Measurements from ENCODE around the gene COMMD1.
"Not testable (repeated sequence)": the region's sequence is repeated elsewhere in the genome, so short reads cannot be mapped to it uniquely, and the experiment has no call there.

The COMMD1 gene

GRCh38 chr2:62133320-62133823 is 227.9 kb downstream of the COMMD1 start:
- no peak for DNase-seq (ENCODE audit: extremely low read depth in 1 of 2, low read depth in 1 of 2)

DNA sequence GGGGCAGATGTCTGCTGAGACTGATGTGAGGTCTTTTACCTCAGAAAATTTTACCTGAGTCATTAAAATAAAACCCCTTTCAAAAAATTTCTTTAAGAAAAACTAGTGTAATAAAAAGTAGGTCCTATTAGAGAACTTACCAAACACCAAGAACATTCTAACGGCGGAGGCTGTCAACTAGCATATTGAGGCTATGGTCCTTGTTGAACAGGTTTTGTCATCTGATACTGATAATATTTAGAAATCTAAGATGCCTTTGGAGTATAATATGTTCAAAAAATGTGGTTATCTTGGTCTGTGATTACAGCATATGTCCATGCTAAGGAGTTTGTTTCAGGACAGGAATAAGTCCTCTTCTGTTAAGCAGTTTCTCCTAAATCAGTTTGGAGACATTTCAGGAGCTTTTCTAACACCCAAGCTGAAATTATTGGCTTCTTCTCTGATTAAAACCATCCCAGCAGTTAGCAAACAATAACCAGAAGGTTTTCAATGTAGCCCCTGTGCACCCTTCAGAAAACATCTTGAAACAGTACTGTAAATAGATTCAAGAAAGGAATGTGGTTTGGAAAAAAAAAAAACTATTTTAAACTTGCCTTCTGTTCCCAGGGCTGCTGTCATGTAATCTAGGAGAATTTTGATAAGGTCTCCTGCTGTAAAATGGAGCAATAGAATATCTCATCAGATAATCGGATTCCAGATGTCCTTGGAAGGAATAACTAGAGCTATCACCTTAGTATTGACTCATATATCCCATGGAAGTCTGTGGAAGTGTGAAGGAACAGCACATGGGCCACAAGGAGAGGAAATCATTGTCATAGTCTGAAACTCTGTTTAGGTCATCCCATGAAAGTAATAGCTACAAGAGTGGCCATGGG is 231.7 kb downstream of the COMMD1 start:
- no peak for DNase-seq (ENCODE audit: extremely low read depth in 1 of 2, low read depth in 1 of 2)

- no peak for DNase-seq (ENCODE audit: extremely low read depth in 1 of 2, low read depth in 1 of 2)
These were observed 235.1 kb downstream of the COMMD1 start for GRCh38 chr2:62140426-62141141.

DNA sequence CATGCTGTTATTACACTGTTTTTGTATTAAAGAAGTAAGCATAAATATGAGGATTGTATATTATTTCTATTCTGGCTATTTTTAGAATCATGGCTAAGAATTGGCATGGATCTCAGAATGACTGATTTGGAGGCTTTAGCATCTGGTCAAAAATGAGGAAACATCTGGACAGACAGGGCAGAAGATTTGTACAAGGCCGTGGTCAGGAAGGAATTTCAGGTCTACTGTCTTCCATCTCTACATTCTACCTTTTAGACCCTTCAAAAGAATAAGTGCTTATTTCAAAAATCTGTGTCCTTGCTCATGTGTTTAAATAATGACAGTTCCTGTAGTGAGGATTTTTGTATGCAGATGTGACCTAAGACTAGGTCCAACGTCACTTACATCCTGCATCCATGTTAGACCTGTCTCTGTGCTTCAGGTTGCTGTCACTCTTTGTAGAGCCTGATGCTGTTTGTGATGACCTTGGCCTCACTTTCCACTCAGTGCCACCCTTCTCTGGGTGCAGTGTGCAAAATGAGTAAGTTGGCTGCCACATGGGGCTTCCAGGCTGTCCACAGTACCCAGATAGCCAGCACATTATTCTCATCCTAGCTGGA is 235.8 kb downstream of the COMMD1 start:
- no peak for DNase-seq (ENCODE audit: extremely low read depth in 1 of 2, low read depth in 1 of 2)

DNA sequence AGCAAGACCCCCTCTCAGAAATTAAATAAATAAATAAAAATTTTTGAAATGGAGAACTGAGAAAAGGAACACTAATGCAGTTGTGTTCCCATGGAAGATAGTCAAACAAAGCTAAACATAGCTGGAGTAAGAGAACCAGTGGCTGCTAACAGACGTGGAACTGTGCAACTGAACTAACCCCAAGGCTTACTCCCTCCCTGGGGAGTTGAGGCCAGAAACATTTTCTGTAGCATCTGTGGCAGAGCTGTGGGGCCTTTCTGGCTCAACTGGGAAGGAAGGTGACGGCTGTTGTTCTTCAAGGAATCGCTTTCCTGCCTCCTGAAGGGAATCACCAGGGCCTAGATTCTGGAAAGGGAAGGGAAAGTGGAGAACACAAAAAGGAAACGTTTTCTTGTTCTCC is 236.6 kb downstream of the COMMD1 start:
- no peak for DNase-seq (ENCODE audit: extremely low read depth in 1 of 2, low read depth in 1 of 2)

DNA sequence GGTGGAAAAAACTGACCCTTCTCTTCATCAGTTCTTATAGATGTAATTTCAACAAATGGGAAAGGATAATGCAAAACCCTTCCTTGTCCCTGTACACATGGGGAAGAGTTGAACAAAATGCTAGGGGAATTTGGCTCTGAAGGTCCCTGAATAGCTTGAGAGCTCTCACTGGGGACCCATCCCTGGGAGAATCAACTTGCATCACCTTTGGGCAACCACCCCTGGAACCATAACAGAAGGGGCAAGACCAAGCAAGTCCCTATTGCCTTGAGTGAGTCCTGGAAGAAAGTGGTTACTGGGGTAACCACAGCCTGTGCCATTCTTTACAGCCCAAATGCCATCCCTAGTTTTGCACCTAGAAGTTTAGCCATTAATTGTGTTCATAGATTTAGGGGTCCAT is 238.2 kb downstream of the COMMD1 start:
- DNase-seq (ENCODE audit: extremely low read depth in 1 of 2, low read depth in 1 of 2) = no peak

DNA sequence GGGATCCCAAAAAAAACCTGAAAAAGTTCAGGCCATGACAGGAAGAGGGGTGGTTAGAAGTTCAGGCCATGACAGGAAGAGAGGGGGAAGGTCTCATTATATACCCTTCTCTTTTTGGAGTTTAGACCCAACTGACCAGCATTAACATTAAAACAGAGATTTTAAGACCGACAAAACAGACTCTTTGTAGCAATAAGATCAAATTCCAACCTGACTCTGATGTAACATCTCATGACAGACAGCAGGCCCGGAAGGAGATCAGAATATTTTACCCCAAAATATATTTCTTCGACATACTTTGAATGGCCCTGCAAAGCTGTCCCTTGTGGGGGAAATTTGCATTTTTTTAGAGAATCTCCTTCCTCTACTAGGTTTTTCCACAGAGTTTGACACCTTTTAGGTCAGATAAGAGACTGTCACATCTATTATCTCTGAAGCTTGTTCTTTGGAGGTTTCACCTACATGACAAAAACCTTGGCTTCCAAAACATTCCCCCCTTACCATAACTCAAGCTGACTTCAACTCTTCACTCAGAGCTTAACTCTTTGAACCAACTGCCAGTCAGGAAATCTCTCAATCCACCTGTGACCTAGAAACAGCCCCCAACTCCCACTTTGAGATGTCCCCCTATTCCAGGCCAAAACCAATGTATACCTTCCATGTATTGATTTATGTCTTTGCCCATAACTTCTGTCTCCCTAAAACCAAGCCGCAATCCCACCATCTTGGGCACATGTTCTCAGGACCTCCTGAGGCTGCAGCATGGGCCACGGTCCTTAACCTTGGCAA is 239.4 kb downstream of the COMMD1 start:
- DNase-seq (ENCODE audit: extremely low read depth in 1 of 2, low read depth in 1 of 2) = no peak

GRCh38 chr2:62145478-62146100 is 240.1 kb downstream of the COMMD1 start:
- no peak for DNase-seq (ENCODE audit: extremely low read depth in 1 of 2, low read depth in 1 of 2)

- DNase-seq (ENCODE audit: extremely low read depth in 1 of 2, low read depth in 1 of 2) = peak in 1 of 2 donors; percentile 3
These were observed 241.3 kb downstream of the COMMD1 start for GRCh38 chr2:62146790-62147189.

- no peak for DNase-seq (ENCODE audit: extremely low read depth in 1 of 2, low read depth in 1 of 2)
These were observed 242.3 kb downstream of the COMMD1 start for GRCh38 chr2:62147610-62148301.

GRCh38 chr2:62149708-62150107 is 244.2 kb downstream of the COMMD1 start:
- no peak for DNase-seq (ENCODE audit: extremely low read depth in 1 of 2, low read depth in 1 of 2)

- DNase-seq (ENCODE audit: extremely low read depth in 1 of 2, low read depth in 1 of 2) = no peak
These were observed 245.3 kb downstream of the COMMD1 start for GRCh38 chr2:62150597-62151305.

DNA sequence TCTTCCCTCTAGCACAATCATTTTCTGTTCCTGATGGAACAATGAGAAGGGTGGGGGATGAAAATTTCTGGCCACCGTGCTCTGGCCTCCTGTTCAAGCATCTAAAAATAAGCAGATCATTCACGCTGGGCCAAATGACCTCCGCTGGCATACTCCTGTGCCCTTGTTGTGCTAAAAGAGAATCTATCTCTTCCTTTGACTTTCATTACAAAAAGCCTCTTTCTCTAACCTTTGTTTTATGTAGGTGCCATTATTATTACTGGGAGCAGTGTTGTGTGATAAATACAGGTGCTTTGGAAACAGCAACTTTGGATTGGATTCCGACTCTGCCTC is 245.8 kb downstream of the COMMD1 start:
- no peak for DNase-seq (ENCODE audit: extremely low read depth in 1 of 2, low read depth in 1 of 2)

DNA sequence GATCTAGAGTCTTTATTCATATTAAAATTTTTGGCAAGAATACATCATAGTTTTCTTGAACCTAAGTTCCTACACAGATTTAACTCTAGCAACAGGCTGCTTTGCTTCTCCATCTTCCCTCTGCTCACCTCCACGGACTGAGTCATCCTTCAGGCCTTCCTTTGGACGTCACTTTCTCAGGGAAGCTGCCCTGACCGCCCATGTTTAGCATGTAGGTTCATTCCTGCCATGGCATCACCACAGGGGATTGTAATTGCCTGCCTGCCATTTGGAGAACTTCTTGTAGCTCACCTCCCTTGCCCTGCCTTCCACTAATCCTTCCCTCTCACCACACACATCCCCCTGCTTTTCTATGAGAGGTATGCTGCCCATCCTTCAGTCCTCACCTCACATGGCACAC is 246.5 kb downstream of the COMMD1 start:
- no peak for DNase-seq (ENCODE audit: extremely low read depth in 1 of 2, low read depth in 1 of 2)

DNA sequence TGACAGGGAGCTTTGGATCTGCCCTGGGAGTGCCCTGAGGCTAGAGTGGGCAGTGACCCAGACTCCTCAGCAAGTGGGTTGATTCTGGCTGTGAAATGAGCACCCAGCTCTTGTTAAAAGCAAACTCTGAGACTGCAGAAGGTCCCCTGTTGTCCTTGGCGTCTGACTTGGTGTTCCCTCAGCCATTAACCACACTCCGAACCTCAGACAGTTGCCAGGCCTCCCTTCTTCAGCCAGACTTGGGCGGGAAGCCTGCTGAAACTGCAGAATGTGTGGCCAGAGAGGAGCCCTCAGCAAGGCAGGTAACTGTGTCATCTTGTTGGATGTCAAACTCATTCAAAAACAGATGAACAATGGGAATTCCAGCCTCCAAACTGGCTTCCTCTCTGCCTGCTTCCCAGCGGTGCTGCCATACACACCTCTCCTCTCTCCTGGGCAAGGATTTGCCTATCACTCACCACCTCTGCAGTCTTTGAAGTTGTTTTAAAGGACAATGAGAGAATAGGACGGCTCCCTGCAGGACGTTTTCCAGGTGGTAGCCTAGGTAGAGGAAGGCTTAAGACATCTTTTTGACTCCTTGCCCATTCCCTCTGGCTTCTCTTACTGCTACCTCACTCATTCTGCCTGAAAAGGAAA is 251.5 kb downstream of the COMMD1 start:
- DNase-seq (ENCODE audit: extremely low read depth in 1 of 2, low read depth in 1 of 2) = no peak

DNA sequence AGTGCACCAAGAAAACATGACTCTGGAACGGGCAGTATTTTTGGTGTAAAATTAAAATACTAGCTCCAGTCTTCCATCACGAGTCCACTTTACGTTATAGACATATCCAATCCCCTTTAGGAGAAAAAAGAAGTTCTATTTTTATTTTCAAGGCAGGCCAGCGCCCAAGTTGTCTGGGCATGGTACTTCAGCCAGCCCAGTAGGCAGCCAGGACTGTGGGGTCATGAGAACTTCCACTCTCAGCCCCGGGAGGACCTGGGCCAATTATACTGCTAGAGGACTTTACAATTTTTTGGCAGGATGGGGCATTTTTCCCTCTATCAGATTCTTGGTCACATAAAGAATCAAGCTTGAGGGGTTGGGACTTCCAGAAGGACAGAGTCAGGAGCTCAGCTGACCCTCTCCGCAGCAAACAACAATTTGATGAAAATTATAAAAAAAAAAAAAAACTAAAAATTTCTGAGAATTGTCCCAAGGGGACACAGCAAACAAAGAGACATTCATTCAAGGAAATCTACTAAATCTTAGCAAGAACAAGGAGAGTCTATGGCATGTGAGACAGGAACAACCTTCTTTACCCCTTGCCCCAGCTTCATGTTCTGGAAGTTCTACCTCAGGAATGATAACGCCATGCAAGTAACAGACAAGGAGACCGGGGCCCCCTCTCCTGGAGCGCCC is 253.1 kb downstream of the COMMD1 start:
- no peak for DNase-seq (ENCODE audit: extremely low read depth in 1 of 2, low read depth in 1 of 2)

DNA sequence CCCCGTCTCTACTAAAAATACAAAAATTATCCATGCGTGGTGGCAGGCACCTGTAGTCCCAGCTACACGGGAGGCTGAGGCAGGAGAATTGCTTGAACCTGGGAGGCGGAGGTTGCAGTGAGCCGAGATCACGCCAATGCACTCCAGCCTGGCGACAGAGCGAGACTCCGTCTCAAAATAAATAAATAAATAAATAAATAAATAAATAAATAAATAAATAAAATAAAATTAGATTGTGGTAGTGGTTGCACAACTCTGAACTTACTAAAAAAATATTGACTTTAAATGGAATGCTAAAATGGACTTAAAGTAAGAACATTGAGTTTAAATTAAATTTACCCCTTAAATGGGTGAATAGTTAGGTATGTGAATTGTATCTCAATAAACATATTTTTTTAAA is 255.2 kb downstream of the COMMD1 start:
- not testable (repeated sequence) for DNase-seq (ENCODE audit: extremely low read depth in 1 of 2, low read depth in 1 of 2)

DNA sequence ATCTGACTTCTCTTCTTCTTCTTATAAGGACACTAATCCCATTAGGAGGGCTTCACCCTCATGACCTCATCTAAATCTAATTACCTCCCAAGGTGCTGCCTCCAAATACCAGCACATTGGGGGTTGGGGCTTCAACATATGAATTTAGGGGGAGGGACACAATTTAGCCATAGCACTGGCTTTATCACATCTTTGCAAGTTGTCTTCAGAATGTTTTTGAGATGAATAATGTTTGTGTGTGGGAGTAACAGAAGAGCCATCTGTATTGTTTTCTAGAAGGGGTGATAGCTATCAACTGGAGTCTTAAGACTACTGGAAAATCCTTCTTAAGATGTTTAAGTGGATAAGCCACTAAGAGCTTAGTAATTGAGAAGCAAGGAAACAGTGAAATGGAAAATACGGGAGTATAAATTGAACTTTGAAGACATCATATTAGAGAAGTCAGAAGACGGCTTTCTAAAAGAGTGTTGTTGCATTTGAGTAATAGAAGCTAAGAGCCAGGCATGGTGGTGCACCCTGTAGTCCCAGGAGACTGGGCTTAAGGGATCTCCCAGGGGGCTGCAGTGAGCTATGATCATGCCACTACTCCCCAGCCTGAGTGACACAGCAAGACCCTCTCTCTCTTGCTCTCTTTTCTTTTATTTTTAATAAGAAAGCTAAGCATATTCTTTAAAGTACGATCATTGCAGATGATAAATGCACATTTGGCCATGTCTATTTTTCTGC is 257.8 kb downstream of the COMMD1 start:
- no peak for DNase-seq (ENCODE audit: extremely low read depth in 1 of 2, low read depth in 1 of 2)

All from activated CD8-positive, alpha-beta memory T cell treated with anti-CD3 and anti-CD28 coated beads for 1 hour (primary cell).